ENCODE data around the gene SUCO.

Gene SUCO

GRCh38 chr1:172515927-172516326, 17.0 kb upstream of the SUCO start:
- no peak for DNase-seq

GRCh38 chr1:172517081-172517480, 15.9 kb upstream of the SUCO start:
- no peak for DNase-seq

- DNase-seq, result no peak
Measured at GRCh38 chr1:172517545-172517944, 15.4 kb upstream of the SUCO start.

GRCh38 chr1:172529304-172529703, 3.6 kb upstream of the SUCO start:
- DNase-seq, result no peak

DNA sequence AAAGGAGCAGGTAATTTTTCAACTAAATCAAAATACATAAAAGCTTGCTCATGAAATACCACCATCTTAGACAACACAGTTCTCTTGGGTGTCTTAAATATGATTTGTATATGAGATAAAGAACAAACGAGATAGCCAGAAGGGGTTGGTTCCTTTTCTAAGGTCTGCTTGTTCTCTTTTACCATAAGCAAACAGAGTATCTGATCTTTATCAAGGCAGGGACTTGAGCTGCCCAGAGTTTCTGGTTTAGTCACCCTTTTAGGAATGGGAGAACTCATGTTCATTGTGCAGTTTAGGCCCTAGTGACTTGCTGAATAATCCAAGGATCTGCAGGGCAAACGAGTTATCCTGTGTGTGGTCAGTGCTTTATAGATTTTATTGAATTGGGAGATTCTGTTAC, 3.0 kb upstream of the SUCO start:
- DNase-seq, result no peak

GRCh38 chr1:172531412-172532182, 1.4 kb upstream of the SUCO start:
- DNase-seq, result no peak

DNA sequence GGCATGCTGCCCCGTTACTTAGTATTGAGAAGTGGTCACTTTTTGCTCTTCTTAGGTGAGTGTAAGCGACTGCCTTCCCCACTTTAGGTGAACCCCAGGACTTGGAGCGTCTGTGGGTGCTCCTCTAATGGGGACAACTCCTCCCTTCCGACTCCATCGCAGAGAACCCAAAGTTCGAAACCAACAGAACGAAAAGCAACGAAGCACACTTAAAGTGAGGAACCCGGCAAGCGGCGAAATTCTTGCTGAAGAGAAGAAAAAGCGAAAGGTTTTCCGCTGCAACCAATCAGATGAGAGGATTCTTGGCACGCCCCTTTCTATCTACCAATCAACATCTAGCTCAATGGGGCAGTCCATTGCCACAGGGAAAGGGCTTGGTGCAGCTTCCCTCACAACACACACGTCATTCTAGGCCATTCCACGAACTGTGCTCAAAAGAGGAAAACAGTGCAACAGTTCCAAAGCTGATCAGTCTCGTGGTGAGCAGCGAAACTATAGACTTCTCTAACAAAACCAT, 709 bp upstream of the SUCO start:
- DNase-seq, result peak; percentile 99

DNA sequence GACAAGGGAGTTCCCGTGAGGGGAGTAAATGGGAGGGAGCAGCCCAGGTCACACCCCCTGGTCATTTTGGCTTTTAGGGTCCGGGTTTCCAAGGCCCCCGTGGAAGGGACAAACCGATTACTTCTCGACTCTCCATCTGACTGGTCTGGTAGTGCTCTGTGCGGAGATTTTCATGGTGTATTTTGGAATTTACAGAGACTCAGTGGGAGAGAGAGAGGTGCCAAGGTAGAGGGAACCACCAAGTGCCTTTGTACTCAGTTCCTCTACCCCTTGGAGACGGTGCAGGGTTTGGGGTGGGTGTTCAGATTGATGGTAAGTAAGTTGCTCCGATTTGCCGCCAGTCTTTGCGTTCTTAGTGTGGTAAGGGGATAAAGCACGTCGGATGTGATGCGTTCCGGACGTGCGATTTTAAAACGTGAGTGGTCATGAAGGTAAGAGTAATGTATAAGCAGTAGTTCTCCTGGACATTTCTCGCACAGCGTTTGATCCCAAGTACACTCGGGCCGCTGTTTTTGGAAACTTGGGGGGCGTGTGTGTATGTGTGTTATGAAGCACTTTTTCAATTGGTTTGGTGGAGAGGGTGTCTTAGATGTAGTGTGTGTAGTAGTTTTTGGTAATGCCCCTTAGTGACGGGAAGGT, 682 bp downstream of the SUCO start:
- DNase-seq, result peak; percentile 29

DNA sequence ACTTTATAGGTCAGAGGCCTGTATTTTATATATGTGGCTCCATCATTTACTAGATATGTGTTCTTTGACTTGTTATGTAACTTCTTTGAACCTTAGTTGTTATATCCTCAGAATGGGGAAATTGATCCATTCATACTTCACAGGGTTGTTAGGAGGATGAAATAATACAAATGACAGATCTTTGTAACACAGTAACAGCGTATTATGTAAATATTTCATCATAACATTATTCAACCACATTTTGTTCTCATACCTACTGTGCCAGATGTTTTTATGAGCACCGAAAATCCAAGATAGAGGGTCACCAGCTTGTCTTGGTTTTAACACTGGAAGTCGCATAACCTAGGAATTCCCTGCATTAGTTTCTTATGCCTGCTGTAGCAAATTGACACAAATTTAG, 3.3 kb downstream of the SUCO start:
- DNase-seq, result no peak

DNA sequence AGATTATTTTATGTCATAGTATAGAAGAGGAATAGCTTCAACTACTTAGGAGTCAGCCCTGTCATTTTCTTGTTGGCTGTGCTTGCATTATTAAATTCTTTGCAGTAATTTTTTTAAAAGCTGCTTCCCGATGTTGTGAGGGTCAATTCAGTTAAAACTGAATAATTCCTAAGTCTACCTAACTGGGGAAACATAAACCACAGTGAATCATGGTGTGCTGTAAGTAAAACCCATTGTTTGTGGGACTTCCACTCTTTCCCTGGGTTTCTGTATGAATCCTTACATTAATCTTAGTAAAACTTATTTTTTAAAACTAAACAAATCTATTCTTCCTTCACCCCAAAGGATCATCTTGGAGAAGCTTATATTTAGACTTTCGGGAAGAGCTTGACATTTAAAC, 4.4 kb downstream of the SUCO start:
- DNase-seq, result no peak

DNA sequence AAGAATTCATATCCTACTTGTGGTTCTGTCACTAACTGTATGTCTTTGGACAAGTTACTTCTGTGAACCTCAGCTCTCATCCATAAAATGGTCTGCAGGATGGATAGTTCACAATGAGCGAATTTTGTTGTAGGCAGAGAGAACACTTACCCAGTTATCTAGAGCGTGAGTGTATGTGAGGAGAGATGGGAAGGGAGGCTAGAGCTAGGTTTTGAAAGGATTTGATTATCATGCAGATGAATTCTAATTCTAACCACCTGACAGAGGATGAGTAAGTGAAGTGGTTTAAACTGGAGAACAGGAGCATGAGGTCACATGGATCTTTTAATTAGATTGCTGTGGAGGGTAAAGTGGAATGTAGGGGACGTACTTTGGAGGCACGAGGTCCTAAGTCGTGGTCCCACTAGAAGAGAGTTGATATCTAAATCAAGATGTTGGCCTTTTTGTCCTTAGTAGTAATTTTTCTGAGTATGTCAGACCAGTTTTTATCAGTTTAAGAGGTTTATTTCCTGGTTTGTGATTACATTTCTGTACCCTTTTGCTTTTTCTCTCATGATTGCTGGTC, 5.0 kb downstream of the SUCO start:
- DNase-seq, result no peak

GRCh38 chr1:172540635-172541034, 7.7 kb downstream of the SUCO start:
- DNase-seq, result no peak

DNA sequence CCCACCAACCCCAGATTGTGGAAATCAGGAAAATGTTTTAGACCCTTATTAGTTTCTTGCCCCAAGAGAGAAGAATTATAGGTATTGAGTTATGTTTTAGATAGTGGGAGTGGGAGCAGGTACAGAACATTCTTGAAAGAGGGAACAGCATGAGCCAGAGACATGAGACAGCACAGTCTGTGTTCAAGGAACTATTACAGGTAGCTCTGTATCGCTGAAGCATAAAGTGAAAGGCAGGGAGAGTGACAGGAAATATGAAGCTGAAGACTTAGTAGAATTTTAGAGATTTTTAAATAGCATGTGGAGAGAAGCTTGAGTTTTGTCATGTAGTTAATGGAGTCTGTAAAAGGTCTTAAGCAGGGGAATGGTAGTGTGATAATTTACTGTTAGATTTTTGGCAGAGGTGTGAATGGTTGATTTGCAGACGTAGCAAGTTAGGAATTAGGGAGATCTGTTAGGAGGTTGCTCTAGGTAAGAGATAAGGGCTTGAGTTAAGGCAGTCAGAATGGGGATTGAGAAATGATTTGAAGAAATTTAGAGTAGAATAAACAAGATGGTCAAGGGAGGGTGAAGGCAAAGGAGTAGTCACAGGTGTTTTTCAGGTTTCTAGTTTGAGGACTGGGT, 11.6 kb downstream of the SUCO start:
- DNase-seq, result no peak

DNA sequence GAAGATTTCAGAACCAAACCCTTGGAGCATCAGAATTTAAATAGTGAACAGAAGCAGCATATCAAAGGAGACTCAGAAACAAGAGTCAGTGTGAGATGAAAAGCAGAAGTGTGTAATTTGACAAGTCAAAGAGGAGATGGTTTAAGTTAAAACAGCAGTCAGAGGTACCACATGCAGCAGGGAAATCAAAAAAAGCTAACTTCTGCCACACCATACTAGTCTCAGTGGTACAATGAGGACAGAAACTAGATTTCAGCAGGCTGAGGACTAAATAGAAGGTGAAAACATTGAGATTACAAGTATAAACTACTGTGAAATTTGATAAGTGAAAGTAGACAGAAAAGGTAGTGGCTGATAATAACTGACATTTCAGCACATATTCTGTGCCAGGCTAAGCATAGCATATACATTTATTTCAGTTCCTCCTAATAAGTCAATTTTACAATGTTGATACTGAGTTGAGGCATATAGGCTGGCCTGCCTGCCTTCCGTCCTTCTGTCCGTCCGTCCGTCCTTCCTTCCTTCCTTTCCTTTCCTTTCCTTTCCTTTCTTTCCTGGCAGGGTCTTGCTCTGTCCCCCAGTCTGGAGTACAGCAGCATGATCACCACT, 12.6 kb downstream of the SUCO start:
- no peak for DNase-seq

DNA sequence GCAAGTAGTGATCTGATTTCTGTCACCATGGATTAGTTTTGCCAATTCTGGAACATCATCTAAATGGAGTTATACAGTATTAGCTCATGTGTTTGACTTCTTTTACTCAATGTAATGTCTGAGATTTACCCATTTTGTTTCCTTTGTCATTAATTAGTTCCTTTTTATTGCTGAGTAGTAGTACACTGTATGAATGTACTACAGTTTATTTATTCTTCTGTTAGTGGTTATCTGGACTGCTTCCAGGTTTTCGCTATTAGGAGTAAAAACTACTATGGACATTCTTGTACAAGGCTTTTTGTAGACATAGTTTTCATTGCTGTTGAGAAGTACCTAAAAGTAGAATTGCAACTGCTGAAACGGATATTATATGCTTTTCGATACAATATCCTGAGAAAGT, 14.1 kb downstream of the SUCO start:
- no peak for DNase-seq

GRCh38 chr1:172549621-172550280, 16.8 kb downstream of the SUCO start:
- no peak for DNase-seq

DNA sequence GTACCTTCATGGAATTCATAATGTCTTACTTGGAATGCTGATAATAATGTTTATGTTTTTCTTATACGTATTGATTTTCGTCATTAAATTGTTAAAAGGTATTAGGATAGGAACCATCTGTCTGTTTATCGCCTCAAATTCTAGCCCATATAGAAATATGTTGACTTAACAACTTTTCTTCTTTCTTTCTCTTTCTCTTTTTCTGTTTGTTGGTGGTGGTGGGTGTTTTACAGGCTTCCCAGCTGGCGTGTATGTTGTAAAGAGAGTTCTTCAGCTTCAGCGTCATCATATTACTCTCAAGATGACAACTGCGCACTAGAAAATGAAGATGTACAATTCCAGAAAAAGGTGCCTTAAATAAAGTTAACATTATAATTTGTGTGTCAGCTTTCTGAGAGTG, 18.3 kb downstream of the SUCO start:
- DNase-seq, result no peak

DNA sequence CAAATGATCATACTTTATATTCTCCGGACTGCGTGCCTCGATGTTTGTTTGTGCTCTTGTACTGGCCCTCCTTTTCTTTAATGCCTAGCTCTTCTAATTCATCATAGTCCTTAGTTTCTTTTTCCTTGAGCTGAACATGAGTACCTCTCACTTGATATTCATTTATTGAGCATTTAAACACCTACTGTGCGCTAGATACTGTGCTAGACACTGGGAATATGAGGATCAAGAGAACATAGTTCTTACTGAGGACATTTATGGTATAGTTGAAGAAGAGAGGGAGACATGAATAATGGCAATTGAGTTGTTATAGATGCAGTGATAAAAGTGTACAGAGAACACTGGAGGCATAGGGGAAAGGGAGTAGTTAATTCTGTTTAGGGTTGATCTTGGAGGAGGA, 22.0 kb downstream of the SUCO start:
- no peak for DNase-seq

- DNase-seq, result no peak
Measured at GRCh38 chr1:172556461-172556860, 23.5 kb downstream of the SUCO start.

GRCh38 chr1:172557270-172557669, 24.3 kb downstream of the SUCO start:
- no peak for DNase-seq

DNA sequence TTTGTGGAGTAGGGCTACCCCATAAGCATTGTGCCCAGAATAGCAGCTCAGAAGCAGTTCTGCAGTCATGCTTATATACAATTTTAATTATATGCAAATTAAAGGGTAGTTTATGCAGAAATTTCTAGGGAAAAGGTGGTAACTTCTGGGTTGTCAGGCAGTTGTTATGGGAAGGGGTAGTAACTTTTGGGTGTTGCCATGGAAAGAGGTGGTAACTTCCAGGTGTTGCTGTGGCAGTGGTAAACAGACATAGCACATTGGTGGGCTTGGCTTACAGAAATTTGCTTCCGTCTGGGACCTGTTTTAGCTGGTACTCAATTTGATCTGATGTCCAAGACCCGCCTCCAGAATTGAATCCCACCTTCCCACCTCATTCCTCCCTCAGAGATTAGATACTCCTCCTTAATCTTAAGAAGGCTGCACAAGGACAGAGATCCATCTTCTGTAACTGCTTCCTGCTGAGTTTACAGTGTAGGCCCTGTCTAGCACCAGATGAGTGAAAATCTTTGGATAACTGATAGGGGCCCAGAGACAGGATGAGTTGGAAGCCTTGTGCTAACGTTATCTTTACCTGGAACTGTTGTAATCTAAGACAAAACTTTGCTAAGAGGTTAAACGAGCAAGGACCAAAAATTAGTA, 26.7 kb downstream of the SUCO start:
- no peak for DNase-seq

- no peak for DNase-seq
Measured at GRCh38 chr1:172561252-172561651, 28.3 kb downstream of the SUCO start.
